GM19372 (cell line): ENCODE measurements around the gene SELENOM.
"Not testable (repeated sequence)": the region's sequence is repeated elsewhere in the genome, so short reads cannot be mapped to it uniquely, and the experiment has no call there.

Experiments
- ATAC-seq: cut with Tn5 transposase; IDR thresholded peaks from one replicate; pipeline ENCODE4 v1.9.1; 2021; ENCODE audit warnings: mild to moderate bottlenecking, low read depth, moderate library complexity; ENCODE audit not compliant: unreplicated experiment

Gene SELENOM

GRCh38 chr22:31106731-31107177 is 614 bp downstream of the SELENOM start:
- ATAC-seq: no peak

- ATAC-seq: no peak
These were observed 1.3 kb downstream of the SELENOM start for GRCh38 chr22:31106001-31106571.

DNA sequence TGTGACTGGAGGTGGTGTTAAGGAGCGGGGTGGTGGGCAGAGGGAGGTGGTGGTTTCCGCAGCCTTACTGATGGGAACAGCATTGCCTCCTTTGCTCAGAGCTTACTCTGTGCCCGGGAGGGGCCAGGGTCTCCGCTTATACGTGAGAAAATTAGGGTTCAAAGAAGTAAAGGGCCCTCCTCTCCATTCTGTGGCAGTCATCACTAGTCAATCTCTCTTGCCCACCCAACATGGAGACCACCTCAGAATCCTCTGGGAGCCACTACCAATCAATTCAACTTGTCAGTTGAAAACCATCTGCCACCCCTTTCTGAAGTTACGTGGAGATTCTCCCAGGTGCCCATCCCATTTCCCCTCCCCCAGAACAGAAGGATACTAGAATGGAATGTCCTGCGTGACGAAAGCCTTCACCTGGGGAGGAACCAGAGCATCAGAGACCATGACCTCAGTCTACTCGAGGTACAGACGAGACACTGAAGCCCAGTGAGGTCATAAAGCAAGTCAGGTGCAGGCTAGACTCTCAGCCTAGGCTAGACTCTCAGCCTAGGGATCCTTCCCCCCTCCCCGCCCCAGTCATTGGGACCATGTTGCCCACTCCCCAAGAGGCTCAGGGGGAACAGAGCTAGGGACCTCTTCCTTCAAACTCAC is 2.0 kb downstream of the SELENOM start:
- no peak for ATAC-seq

DNA sequence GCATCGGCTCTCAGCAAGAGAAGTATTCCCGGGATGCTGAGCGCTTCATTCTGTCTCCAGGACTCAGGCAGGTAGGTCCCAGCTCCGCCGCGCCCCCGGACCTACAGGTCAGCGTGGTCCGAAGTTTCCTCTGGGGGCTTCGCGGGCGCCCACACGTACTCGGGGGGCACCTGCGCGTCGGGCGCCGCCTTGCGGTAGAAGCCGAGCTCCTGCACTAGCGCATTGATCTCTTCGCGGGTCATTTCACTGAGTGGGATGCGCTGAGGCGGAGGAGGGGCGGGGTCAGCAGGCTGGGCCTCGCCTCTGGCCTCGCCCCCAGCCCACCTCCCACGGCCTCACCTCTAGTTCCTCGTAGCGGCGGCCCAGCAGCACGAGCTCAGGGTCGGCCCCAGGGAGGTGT is 2.5 kb downstream of the SELENOM start:
- no peak for ATAC-seq

GRCh38 chr22:31103899-31104694 is 3.3 kb downstream of the SELENOM start:
- no peak for ATAC-seq

GRCh38 chr22:31103111-31103510 is 4.3 kb downstream of the SELENOM start:
- ATAC-seq: no peak

- no peak for ATAC-seq
These were observed 4.8 kb downstream of the SELENOM start for GRCh38 chr22:31102441-31103081.

DNA sequence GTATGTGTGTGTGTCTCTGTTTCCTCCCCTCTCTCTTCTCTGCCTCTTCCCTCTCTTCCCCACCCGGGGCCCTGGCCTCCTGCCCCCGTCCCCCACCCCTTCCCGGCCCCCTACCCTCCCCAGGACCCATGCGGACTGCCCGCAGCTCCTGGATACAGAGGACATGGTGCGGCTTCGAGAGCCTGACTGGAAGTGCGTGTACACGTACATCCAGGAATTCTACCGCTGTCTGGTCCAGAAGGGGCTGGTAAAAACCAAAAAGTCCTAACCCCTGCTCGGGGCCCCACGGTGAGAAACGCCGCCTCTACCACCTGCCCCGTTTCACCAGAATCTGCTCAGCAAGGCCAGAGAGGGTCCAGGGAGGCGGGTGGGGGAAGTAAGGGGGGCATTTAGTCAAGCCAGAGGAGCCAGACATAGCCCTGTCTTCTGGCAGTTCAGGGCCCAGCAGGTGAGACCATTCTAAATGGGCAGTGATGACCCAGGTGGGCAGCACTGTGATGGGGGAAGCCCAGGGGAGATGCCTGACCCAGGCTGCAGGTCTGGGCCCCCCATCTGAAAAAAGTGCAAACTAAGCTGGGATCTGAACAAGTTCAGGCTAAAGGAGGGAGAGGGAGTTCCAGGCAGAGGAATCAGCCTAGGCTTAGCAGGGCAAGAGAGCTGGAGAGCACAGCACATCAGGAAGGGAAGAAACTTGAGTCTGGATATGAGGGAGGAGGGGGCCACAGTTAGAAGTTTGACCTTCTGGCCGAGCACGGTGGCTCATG is 6.4 kb downstream of the SELENOM start:
- no peak for ATAC-seq

DNA sequence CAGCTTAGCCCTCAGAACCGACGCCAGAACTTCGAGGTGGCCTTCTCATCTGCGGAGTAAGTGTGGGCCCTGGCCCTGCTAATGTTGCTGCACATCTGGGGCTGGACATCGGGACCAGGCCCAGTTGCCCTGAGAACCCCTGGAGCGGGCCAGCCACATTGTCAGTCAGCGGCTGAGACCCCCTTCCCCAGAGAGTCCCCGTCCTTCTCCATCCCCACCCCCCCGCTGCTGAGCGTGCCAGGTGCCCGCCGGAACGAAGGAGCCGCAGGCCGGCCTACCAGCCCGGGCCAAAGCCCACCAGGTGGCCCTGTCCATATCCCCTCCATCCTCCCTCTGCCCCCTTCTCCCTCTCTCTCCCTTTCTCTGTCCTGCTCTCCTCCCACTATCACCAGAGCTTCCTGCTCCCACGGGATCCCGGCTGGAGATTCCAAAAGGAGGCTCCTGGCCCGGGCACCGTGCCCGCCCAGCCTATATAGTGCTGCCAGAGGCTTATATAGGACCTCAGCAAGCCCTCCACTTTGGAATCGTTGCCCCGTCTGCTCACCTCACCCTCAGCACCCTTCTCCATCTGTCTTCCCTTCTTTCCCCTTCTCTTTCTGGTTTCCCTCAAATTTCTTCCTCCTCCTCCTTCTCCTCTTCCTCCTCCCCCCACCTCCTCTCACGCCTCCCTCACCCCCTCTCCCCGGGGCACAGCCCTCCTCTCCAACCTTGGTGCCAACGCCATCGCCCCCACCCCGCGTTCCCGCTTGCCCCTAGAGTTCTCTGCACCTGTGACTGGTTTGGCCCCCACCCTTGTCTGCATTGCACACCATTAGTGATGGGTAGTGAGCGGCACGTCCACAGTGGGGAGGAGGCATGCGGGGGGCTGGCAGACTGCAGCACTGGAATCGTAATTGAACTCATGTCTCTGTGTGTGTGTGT is 7.3 kb downstream of the SELENOM start:
- ATAC-seq: no peak

DNA sequence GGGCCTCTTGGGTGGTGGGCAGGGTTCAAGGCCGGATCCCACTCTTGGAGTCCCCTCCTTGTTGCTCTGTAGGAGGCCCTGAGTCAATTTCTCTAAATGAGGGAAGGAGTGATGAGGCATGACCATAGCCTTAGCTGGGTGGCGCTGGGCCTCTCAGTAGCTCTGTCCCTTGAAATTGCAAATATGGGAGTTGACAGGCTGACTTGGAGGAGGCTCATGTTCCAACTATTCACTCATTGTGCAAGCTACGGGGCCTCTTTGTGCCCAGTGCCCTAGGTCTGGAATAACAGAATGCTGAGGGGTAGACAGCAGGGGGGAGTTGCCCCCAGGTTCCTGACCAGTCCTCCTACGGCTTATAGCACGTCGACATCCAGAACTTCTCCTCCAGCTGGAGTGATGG is 8.0 kb downstream of the SELENOM start:
- no peak for ATAC-seq

DNA sequence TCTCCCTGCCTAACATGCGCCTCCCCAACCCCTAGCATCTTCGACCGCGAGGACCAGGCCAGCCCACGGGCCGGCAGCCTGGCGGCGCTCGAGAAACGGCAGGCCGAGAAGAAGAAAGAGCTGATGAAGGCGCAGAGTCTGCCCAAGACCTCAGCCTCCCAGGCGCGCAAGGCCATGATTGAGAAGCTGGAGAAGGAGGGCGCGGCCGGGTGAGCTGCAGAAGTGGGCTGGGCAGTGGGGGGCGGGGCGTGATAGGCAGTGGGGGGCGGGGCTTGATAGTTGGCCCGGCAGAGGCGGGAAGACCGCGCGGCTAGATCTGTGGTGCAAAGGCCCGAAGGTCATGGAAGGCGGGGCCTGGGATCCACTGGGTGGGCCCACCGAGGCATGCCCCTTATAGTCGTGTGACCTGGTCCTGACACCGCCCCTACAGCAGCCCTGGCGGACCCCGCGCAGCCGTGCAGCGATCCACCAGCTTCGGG is 8.7 kb downstream of the SELENOM start:
- no peak for ATAC-seq

DNA sequence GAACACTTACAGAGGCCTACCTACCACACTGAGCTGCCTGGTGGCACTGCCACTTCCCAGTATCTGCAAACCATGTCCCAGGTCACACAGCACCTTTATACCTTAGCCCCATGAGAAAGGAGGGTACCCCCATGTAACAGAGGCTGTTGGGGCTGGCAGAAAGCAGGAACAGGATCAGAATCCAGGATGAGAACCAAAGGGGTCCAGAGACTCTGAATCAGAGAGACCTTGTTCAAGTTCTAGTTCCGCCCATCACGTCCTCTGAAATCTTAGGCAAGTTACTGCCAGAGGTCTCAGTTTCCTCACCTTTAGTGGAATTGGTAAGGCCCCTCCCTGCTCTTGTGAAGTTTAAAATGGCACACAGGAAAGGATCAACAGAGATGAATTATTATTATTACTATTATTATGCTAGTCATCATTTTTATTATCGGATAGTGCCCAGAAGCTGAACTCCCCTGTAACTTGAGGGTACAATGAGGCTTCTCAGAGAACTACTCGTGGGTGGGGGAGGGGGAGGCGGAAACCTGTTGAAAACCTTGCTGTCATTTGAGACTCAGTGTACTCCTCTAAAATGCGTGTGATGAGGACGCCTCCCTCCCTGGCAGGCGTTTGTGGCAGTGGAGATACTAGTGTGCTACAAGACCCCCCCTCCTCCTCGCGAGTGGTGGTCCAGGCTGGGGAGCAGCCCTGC is 9.3 kb downstream of the SELENOM start:
- no peak for ATAC-seq

DNA sequence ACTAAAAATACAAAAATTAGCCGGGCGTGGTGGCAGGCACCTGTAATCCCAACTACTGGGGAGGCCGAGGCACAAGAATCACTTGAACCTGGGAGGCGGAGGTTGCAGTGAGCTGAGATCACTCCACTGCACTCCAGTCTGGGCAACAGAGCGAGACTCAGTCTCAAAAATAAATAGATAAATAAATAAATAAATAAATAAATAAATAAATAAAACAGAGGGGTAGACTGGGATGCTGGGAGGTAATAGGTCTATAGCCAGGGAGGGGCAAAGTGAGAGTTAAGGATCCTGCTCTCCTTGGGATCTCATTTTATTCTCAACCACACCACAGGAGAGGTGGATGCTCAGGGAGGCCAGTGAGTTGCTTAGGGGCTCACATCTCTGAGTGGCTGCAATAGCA is 9.8 kb downstream of the SELENOM start:
- ATAC-seq: not testable (repeated sequence)

DNA sequence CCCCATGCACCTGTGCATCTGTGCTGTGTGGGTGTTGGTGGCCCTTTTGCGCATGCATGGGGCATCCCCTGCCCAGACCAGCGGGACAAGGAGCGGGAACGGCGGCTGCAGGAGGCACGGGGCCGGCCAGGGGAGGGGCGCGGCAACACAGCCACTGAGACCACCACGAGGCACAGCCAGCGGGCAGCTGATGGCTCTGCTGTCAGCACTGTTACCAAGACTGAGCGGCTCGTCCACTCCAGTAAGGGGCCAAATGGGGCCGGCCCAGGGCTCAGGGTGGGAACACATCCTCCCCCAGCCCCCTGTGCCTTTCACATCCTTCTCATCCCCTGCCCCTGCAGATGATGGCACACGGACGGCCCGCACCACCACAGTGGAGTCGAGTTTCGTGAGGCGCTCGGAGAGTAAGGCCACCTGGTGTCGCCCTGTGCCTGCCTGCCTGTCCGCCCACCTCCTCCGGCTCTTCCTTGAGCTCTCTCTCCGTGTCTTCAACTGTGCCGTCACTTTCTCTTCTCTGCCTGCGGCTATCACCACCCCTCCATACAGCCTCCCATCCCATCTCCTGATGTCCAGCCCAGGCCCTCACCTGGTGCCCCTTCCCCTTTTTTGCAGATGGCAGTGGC is 10.6 kb downstream of the SELENOM start:
- no peak for ATAC-seq

DNA sequence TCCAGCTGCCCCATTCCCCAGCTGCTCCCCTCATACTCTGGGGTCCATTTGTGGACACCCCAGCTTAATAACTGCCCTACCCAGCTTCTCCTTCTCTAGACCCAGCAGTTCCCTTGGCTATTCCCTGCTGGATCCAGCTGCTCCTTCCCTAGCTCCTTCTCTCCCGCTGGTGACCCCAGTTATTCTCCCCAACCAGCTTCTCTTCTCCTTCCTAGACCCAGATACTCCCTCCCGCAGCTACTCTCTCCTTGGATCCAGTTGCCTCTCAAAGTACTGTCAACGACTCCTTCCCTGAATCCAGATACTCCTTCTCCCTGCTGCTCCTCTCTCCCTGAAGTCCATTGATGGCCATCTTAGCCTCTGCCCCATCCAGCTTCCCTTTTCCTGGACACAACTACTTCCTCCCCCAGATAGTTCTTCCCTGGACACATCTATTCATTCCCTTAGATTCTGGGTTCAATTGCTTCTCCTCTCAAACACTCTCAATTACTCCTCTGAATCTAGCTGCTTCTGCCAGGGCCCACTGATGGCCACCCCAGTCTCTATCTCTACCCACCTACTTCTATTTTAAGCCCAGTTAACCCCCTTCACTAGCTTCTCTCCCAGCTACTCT is 11.6 kb downstream of the SELENOM start:
- no peak for ATAC-seq

DNA sequence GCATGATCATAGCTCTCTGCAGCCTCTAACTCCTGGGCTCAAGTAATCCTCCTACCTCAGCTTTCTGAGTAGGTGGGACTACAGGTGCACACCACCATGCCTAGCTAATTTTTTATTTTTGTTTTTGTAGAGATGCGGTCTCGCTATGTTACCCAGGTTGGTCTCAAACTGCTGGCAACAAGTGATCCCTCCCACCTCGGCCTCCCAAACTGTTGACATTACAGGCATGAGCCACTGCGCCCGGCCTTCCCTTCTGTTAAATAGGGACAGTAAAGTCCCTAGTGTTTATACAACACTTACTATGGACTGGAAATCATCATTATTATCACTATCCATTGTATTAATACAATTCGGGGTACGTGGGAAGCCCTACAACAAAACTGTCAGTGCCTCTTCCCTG is 12.6 kb downstream of the SELENOM start:
- ATAC-seq: no peak

DNA sequence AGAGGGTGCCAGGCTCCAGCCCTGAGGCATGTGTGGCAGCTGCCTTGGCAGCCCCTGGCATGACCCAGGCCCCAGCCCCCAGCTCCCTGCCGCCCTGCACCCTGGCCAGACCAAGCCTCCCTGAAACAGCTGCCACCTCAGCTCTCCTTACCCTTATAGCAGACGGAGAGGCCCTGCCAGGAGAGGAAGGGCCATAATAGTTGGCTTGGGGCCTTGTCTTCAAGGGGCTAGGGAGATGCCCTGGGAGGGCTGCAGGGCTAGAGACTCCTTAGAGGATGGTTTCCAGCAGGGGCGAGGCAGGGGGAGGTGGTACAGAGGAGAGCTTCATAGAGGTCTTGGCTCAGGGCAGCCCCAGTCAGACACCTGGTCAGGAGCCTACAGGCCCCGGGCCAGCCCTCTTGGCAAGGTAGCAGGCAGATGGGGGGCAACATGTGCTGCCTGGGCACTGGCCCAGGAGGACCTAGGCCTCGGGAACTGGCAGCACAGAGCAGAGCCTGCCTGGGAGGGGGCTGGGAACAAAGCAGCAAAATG is 13.3 kb downstream of the SELENOM start:
- no peak for ATAC-seq
